ENCODE data around the gene SUSD1.

SUSD1 gene

DNA sequence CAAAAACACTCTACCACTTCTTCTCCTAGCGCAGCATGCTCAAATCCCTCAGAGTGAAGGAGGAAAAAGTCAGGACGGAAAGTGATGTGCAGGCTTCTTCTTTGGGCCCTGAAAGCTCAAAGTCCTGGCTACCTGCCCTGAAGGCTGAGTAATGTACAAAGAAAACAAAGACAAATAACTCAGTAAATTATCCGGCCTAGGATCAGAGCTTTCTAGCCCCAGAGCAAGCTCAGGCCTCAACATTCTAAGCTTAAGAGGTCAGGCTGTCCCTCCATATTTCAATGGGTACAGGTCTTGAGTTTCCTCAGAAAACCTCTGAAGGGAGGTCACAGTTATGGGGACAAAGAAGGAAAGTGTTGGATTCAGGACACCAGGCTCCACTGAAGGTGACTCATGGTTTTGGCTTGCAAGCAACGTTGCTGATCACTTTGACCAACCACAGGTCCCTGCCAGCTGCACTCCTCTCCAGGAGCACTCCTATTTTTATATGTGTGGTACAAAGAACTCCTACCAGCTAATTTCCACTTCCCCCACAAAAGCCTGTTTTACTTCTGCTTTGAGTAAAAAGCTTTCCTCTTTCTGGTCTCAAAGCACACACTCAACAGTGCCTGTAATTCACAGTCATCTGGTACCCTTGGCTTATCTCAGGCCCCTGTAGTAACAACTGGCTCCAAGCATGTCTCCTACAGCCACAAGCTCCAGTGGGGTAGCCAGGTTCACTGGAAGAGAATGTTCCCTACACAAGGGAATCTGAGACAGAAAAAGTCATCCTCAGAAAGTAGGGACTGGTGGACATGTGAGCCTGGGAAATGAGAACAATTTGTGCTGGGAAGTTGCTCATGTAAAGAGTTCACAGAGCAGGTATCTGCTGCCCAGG is 162.8 kb downstream of the SUSD1 start:
- H3K4me1 ChIP-seq (ENCODE audit: insufficient read depth, low read length): no peaks in the 10 kb centered on the region
- H3K4me3 ChIP-seq (ENCODE audit: low read depth in 1 of 2, low read length in 2 of 2): no peak overlapping the region
- no peak overlapping the region for H3K4me2 ChIP-seq (ENCODE audit: insufficient read depth, low read length)
- H3K36me3 ChIP-seq (ENCODE audit: insufficient read depth, low read length): no peaks in the 10 kb centered on the region
- H3K27ac ChIP-seq (ENCODE audit: low read length): no peak overlapping the region
- no peak; the same call in 2 of the 3 replicates for ATAC-seq (ENCODE audit: insufficient read depth, low read depth)
- no peaks in the 10 kb centered on the region for H4K20me1 ChIP-seq (ENCODE audit: insufficient read depth, low read length)
- H3K9me3 ChIP-seq (ENCODE audit: insufficient read depth, low read length, severe bottlenecking): no peaks in the 10 kb centered on the region
- no peak overlapping the region for H2AFZ ChIP-seq (ENCODE audit: low read depth, low read length)
- DNase-seq: no peak
- no peaks in the 10 kb centered on the region for H3K79me2 ChIP-seq (ENCODE audit: insufficient read depth, low read length)
- TF ChIP-seq, protein P1, sequence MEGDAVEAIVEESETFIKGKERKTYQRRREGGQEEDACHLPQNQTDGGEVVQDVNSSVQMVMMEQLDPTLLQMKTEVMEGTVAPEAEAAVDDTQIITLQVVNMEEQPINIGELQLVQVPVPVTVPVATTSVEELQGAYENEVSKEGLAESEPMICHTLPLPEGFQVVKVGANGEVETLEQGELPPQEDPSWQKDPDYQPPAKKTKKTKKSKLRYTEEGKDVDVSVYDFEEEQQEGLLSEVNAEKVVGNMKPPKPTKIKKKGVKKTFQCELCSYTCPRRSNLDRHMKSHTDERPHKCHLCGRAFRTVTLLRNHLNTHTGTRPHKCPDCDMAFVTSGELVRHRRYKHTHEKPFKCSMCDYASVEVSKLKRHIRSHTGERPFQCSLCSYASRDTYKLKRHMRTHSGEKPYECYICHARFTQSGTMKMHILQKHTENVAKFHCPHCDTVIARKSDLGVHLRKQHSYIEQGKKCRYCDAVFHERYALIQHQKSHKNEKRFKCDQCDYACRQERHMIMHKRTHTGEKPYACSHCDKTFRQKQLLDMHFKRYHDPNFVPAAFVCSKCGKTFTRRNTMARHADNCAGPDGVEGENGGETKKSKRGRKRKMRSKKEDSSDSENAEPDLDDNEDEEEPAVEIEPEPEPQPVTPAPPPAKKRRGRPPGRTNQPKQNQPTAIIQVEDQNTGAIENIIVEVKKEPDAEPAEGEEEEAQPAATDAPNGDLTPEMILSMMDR (IDR thresholded peaks at IDR 0.05; ENCODE audit: borderline replicate concordance, extremely low read depth, low read length, poor library complexity, severe bottlenecking): no peak
- TF ChIP-seq EZH2 (IDR thresholded peaks at IDR 0.05; ENCODE audit: borderline replicate concordance, low read depth, low read length, severe bottlenecking): no peak
- no peaks in the 10 kb centered on the region for H3K27me3 ChIP-seq (ENCODE audit: insufficient read depth, low read length, poor library complexity)
- no peak overlapping the region for H3K9ac ChIP-seq (ENCODE audit: low read depth, low read length)

DNA sequence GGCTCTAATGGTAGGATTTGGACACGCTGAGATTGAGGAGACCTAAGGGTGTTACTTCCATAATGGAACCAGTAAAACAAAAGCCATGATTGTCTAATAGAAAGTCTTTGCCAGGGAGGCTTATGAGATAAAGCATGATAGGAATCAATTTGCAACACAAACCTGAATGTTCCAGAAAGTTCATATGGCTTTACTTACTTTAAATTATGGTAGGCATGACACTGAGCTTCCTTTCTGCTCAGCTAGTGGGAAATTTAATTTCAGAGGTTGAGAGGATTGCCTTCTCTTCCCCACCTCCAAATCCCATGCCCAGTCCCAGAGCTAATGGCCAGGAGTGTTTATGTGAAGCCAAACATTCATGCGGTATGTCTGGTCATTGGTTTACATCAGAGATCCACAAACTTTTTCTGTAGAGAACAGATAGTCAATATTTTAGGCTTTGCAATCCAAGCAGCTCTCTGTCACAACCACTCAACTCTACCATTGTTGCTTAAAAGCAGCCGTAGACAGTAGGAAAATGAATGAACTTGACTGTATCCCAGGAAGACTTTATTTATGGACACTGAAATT is 164.0 kb downstream of the SUSD1 start:
- no peaks in the 10 kb centered on the region for H3K4me1 ChIP-seq (ENCODE audit: insufficient read depth, low read length)

DNA sequence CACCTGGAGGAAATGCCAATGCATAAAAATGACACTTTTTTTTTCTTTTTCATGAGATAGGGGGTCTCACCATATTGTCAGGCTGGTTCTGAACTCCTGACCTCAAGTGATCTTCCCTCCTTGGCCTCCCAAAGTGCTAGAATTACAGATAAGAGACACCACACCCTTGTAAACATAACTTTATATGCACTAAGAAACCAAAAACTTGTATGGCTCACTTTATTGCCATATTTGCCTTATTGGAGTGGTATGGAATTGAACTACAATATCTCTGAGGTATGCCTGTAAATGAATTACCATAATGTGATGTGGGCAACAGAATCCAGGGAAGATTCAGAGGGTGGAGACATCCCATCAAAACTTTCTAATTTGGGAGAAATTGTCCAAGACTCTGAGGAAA is 164.6 kb downstream of the SUSD1 start:
- no peak overlapping the region for H2AFZ ChIP-seq (ENCODE audit: low read depth, low read length)
- no peaks in the 10 kb centered on the region for H3K4me1 ChIP-seq (ENCODE audit: insufficient read depth, low read length)
- ATAC-seq (ENCODE audit: insufficient read depth, low read depth) (no peak), DNase-seq (no peak)
- no peak overlapping the region for H3K4me2 ChIP-seq (ENCODE audit: insufficient read depth, low read length)
- no peaks in the 10 kb centered on the region for H3K27me3 ChIP-seq (ENCODE audit: insufficient read depth, low read length, poor library complexity)
- H4K20me1 ChIP-seq (ENCODE audit: insufficient read depth, low read length): no peaks in the 10 kb centered on the region
- H3K36me3 ChIP-seq (ENCODE audit: insufficient read depth, low read length): no peaks in the 10 kb centered on the region
- TF ChIP-seq, protein P1 (IDR thresholded peaks at IDR 0.05; ENCODE audit: borderline replicate concordance, extremely low read depth, low read length, poor library complexity, severe bottlenecking): no peak
- no peak for TF ChIP-seq EZH2 (IDR thresholded peaks at IDR 0.05; ENCODE audit: borderline replicate concordance, low read depth, low read length, severe bottlenecking)
- no peak overlapping the region for H3K27ac ChIP-seq (ENCODE audit: low read length)
- no peak overlapping the region for H3K4me3 ChIP-seq (ENCODE audit: low read depth in 1 of 2, low read length in 2 of 2)
- no peaks in the 10 kb centered on the region for H3K79me2 ChIP-seq (ENCODE audit: insufficient read depth, low read length)
- no peak overlapping the region for H3K9ac ChIP-seq (ENCODE audit: low read depth, low read length)
- no peaks in the 10 kb centered on the region for H3K9me3 ChIP-seq (ENCODE audit: insufficient read depth, low read length, severe bottlenecking)

More for the DNA sequence above, 164.0 kb downstream of the SUSD1 start:
- H2AFZ ChIP-seq (ENCODE audit: low read depth, low read length): no peak overlapping the region
- no peaks in the 10 kb centered on the region for H4K20me1 ChIP-seq (ENCODE audit: insufficient read depth, low read length)
- H3K4me3 ChIP-seq (ENCODE audit: low read depth in 1 of 2, low read length in 2 of 2): no peak overlapping the region
- no peak overlapping the region for H3K27ac ChIP-seq (ENCODE audit: low read length)
- H3K4me2 ChIP-seq (ENCODE audit: insufficient read depth, low read length): no peak overlapping the region
- H3K9me3 ChIP-seq (ENCODE audit: insufficient read depth, low read length, severe bottlenecking): no peaks in the 10 kb centered on the region
- H3K9ac ChIP-seq (ENCODE audit: low read depth, low read length): no peak overlapping the region
- ATAC-seq (ENCODE audit: insufficient read depth, low read depth) (no peak), DNase-seq (no peak)
- no peaks in the 10 kb centered on the region for H3K27me3 ChIP-seq (ENCODE audit: insufficient read depth, low read length, poor library complexity)
- no peaks in the 10 kb centered on the region for H3K79me2 ChIP-seq (ENCODE audit: insufficient read depth, low read length)
- H3K36me3 ChIP-seq (ENCODE audit: insufficient read depth, low read length): no peaks in the 10 kb centered on the region
- no peak for TF ChIP-seq EZH2 (IDR thresholded peaks at IDR 0.05; ENCODE audit: borderline replicate concordance, low read depth, low read length, severe bottlenecking)
- TF ChIP-seq, protein P1 (IDR thresholded peaks at IDR 0.05; ENCODE audit: borderline replicate concordance, extremely low read depth, low read length, poor library complexity, severe bottlenecking): no peak

All from DND-41 (cell line).